Measurements from ENCODE around the gene SLC40A1.

Gene SLC40A1

GRCh38 chr2:189599245-189599644 is 18.7 kb upstream of the SLC40A1 start:
- no peak for DNase-seq

GRCh38 chr2:189595417-189595816 is 14.8 kb upstream of the SLC40A1 start:
- no peak for DNase-seq

GRCh38 chr2:189594305-189594704 is 13.7 kb upstream of the SLC40A1 start:
- DNase-seq, result no peak

- no peak for DNase-seq
Measured at GRCh38 chr2:189593115-189593514, 12.5 kb upstream of the SLC40A1 start.

GRCh38 chr2:189592353-189592984 is 11.9 kb upstream of the SLC40A1 start:
- DNase-seq, result no peak

GRCh38 chr2:189587780-189588179 is 7.2 kb upstream of the SLC40A1 start:
- no peak for DNase-seq

GRCh38 chr2:189585226-189585756 is 4.7 kb upstream of the SLC40A1 start:
- DNase-seq, result no peak

GRCh38 chr2:189584686-189585085 is 4.1 kb upstream of the SLC40A1 start:
- DNase-seq, result no peak

GRCh38 chr2:189583227-189584198 is 2.9 kb upstream of the SLC40A1 start:
- DNase-seq, result no peak

- DNase-seq, result peak; percentile 15
Measured at GRCh38 chr2:189582809-189583192, 2.2 kb upstream of the SLC40A1 start.

- no peak for DNase-seq
Measured at GRCh38 chr2:189582140-189582808, 1.7 kb upstream of the SLC40A1 start.

- DNase-seq, result no peak
Measured at GRCh38 chr2:189581354-189582139, 961 bp upstream of the SLC40A1 start.

- no peak for DNase-seq
Measured at GRCh38 chr2:189580241-189580651, 340 bp downstream of the SLC40A1 start.

- peak; percentile 87 for DNase-seq
Measured at GRCh38 chr2:189579585-189580186, 900 bp downstream of the SLC40A1 start.

- DNase-seq, result no peak
Measured at GRCh38 chr2:189578272-189578950, 2.2 kb downstream of the SLC40A1 start.

- no peak for DNase-seq
Measured at GRCh38 chr2:189577121-189577520, 3.5 kb downstream of the SLC40A1 start.

GRCh38 chr2:189576396-189576795 is 4.2 kb downstream of the SLC40A1 start:
- DNase-seq, result no peak

GRCh38 chr2:189574793-189575475 is 5.7 kb downstream of the SLC40A1 start:
- no peak for DNase-seq

GRCh38 chr2:189570570-189571031 is 10.0 kb downstream of the SLC40A1 start:
- DNase-seq, result no peak

GRCh38 chr2:189569295-189569910 is 11.2 kb downstream of the SLC40A1 start:
- peak; percentile 72 for DNase-seq

Data from inflammatory macrophage treated with lipopolysaccharide for 4 hours (primary cell).